ENCODE measurements around the gene SIAH2. TPM values are rescaled to one million over a fixed set of nuclear protein-coding genes. Genes with fewer than 3 reads are reported as not detected.

Gene SIAH2
- total and polyA plus RNA-seq, 9 of the 15 experiments (the other 6 are each of a cell fraction or from before 2014, with no cell fraction given): 4.8 to 39.0 (median 29.9) TPM

- TF ChIP-seq RBM34 (IDR thresholded peaks at IDR 0.05; ENCODE audit: borderline replicate concordance, insufficient read depth, low read length) (no peak), POLR2G (IDR thresholded peaks at IDR 0.05; ENCODE audit: low read depth, low read length) (no peak), RBM25 (IDR thresholded peaks at IDR 0.05; ENCODE audit: low read depth, low read length, severe bottlenecking) (no peak), HOMEZ (CRISPR knock-in tag; IDR thresholded peaks at IDR 0.05) (no peak), MTA3 (IDR thresholded peaks at IDR 0.05; ENCODE audit: borderline replicate concordance) (no peak), ZNF408 (CRISPR knock-in tag; IDR thresholded peaks at IDR 0.05; ENCODE audit: low read depth) (no peak), FOXA1 (IDR thresholded peaks at IDR 0.05; ENCODE audit: borderline replicate concordance) (no peak), ZNF668 (CRISPR knock-in tag; IDR thresholded peaks at IDR 0.05) (0 out of 2 replicates have a peak, but pooled peaks have one; percentile 15), GATAD2A (IDR thresholded peaks at IDR 0.05) (peak; percentile 18; the same call in 1 of the 2 replicates), KLF13 (tag; IDR thresholded peaks at IDR 0.05; ENCODE audit: borderline replicate concordance, low read depth) (no peak), JUN (IDR thresholded peaks at IDR 0.05; ENCODE audit: borderline replicate concordance, low read depth, low read length) (no peak), JUN (CRISPR knock-in tag; IDR thresholded peaks at IDR 0.05; ENCODE audit: borderline replicate concordance) (no peak), CREB1 (IDR thresholded peaks at IDR 0.05) (no peak), CREB1 (CRISPR knock-in tag; IDR thresholded peaks at IDR 0.05) (0 out of 2 replicates have a peak, but pooled peaks have one; percentile 21), ZNF384 (IDR thresholded peaks at IDR 0.05; ENCODE audit: low read depth, low read length) (peak; percentile 12; the same call in 1 of the 2 replicates), NCOA6 (IDR thresholded peaks at IDR 0.05) (0 out of 2 replicates have a peak, but pooled peaks have one; percentile 48), ZC3H8 (IDR thresholded peaks at IDR 0.05) (no peak), ZKSCAN8 (CRISPR knock-in tag; IDR thresholded peaks at IDR 0.05) (no peak), POLR2B (IDR thresholded peaks at IDR 0.05; ENCODE audit: low read depth, partially characterized antibody) (no peak), HNRNPK (IDR thresholded peaks at IDR 0.05; ENCODE audit: low read depth, low read length, poor library complexity, severe bottlenecking) (no peak), CXXC5 (CRISPR knock-in tag; IDR thresholded peaks at IDR 0.05) (peak; percentile 72)
- TF ChIP-seq, protein P1, sequence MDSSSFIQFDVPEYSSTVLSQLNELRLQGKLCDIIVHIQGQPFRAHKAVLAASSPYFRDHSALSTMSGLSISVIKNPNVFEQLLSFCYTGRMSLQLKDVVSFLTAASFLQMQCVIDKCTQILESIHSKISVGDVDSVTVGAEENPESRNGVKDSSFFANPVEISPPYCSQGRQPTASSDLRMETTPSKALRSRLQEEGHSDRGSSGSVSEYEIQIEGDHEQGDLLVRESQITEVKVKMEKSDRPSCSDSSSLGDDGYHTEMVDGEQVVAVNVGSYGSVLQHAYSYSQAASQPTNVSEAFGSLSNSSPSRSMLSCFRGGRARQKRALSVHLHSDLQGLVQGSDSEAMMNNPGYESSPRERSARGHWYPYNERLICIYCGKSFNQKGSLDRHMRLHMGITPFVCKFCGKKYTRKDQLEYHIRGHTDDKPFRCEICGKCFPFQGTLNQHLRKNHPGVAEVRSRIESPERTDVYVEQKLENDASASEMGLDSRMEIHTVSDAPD (CRISPR knock-in tag; IDR thresholded peaks at IDR 0.05): no peak
- TF ChIP-seq, protein P2, sequence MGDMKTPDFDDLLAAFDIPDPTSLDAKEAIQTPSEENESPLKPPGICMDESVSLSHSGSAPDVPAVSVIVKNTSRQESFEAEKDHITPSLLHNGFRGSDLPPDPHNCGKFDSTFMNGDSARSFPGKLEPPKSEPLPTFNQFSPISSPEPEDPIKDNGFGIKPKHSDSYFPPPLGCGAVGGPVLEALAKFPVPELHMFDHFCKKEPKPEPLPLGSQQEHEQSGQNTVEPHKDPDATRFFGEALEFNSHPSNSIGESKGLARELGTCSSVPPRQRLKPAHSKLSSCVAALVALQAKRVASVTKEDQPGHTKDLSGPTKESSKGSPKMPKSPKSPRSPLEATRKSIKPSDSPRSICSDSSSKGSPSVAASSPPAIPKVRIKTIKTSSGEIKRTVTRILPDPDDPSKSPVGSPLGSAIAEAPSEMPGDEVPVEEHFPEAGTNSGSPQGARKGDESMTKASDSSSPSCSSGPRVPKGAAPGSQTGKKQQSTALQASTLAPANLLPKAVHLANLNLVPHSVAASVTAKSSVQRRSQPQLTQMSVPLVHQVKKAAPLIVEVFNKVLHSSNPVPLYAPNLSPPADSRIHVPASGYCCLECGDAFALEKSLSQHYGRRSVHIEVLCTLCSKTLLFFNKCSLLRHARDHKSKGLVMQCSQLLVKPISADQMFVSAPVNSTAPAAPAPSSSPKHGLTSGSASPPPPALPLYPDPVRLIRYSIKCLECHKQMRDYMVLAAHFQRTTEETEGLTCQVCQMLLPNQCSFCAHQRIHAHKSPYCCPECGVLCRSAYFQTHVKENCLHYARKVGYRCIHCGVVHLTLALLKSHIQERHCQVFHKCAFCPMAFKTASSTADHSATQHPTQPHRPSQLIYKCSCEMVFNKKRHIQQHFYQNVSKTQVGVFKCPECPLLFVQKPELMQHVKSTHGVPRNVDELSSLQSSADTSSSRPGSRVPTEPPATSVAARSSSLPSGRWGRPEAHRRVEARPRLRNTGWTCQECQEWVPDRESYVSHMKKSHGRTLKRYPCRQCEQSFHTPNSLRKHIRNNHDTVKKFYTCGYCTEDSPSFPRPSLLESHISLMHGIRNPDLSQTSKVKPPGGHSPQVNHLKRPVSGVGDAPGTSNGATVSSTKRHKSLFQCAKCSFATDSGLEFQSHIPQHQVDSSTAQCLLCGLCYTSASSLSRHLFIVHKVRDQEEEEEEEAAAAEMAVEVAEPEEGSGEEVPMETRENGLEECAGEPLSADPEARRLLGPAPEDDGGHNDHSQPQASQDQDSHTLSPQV (IDR thresholded peaks at IDR 0.05): peak; percentile 72
These were observed 993 bp upstream of the SIAH2 start (continued) for GRCh38 chr3:150763841-150764483.
